ENCODE data around the gene RPS21. TPM values are rescaled to one million over a fixed set of nuclear protein-coding genes. Genes with fewer than 3 reads are reported as not detected.

Gene RPS21
- total RNA-seq, 1 experiment from 2014 or later, result 4,496 TPM

- Mint-ChIP-seq H3K36me3 (ENCODE audit: insufficient read depth, unreplicated experiment) (peaks cover 40% of the 10 kb centered on the region), H3K27me3 (ENCODE audit: insufficient read depth, unreplicated experiment) (no peaks in the 10 kb centered on the region), H3K4me1 (ENCODE audit: low read depth, unreplicated experiment) (peaks cover 35% of the 10 kb centered on the region), H3K27ac (ENCODE audit: unreplicated experiment) (no peak overlapping the region), H3K4me3 (ENCODE audit: unreplicated experiment) (no peak overlapping the region), H3K9me3 (ENCODE audit: unreplicated experiment) (no peaks in the 10 kb centered on the region)
- DNase-seq, result no peak
- intact Hi-C loops (cut with micrococcal nuclease; ENCODE audit: unreplicated experiment), result no loop called here
- H3K9me3 ChIP-seq, result no peaks in the 10 kb centered on the region
- H3K27me3 ChIP-seq (replicated peaks; ENCODE audit: control insufficient read depth, insufficient read depth, low read length), result no peaks in the 10 kb centered on the region
- TF ChIP-seq CTCF (IDR thresholded peaks at IDR 0.05; ENCODE audit: insufficient read depth in 1 of 2, low read depth in 1 of 2, low read length in 1 of 2, severe bottlenecking in 1 of 2, unreplicated experiment in 1 of 2), result no peak
- BruUV-seq (replicated peaks), result no TSS peak
- no peaks in the 10 kb centered on the region; the same call in 1 of the 2 replicates for H3K36me3 ChIP-seq (ENCODE audit: control insufficient read depth, insufficient read depth, low read length)
- POLR2A ChIA-PET, result interaction anchor here (1.0 kb wide), 1 partner anchor 9 kb away, joined by 3 read pairs; no protein-coding TSS in a partner anchor
- no peak overlapping the region for H3K4me3 ChIP-seq (ENCODE audit: low read depth, low read length)
- CTCF ChIA-PET, result interaction anchor here (0.6 to 10.9 kb wide), 4 partner anchors 8 to 602 kb away, joined by 3 to 188 read pairs (median 6); partner anchors contain the start of gene ADRM1
- peaks cover 54% of the 10 kb centered on the region for H3K4me1 ChIP-seq
Observed at GRCh38 chr20:62370115-62370806, 16.6 kb upstream of the RPS21 start.

DNA sequence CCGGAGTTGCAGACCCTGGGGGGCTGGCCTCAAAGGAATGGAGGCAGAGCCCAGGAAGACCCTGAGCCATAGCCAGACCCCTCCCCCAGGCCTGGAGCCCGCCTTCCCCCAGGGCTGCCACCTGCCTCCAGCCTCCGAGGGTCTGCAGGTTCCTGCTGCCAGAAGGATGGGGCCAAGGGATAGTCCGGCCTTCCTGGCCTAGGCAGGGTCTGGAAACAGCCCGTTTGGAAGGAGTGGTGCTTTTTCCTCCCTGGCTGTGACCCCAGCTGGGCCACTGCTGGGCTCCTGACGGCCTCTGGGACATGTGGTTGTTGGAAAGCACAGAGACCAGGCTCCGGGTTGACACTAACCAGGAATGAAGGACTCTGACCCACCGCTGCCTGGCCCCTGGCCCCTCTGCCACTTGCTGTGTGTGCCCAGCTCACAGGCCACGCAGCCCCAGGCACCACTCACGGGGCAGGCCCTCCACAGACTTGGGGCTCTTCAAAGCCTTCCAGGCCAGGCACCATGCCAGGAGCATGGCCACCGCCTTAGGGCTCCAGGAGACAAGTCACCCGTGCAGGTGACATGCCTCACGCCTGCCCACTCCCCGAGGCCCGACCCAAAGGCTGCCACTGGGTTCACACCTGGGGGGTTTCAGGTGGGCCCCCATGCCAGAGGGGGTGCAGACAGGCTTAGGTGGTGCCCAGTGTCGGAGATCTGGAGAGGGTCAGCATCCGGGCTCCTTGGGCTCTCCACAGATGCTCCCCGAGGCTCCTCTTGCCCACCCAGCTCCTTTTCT lies 15.9 kb upstream of the RPS21 start:
- H3K4me1 Mint-ChIP-seq (ENCODE audit: low read depth, unreplicated experiment), result peaks cover 34% of the 10 kb centered on the region
- H3K27me3 Mint-ChIP-seq (ENCODE audit: insufficient read depth, unreplicated experiment), result no peaks in the 10 kb centered on the region
- Histone ChIP-seq H3K4me1 (peaks cover 55% of the 10 kb centered on the region), H3K27me3 (replicated peaks; ENCODE audit: control insufficient read depth, insufficient read depth, low read length) (no peaks in the 10 kb centered on the region), H3K36me3 (ENCODE audit: control insufficient read depth, insufficient read depth, low read length) (no peaks in the 10 kb centered on the region), H3K4me3 (ENCODE audit: low read depth, low read length) (no peak overlapping the region), H3K9me3 (no peaks in the 10 kb centered on the region)
- ChIA-PET POLR2A (interaction anchor here (0.6 to 1.0 kb wide), 2 partner anchors 10 to 69 kb away, joined by 3 to 6 read pairs; no protein-coding TSS in a partner anchor), CTCF (interaction anchor here (0.6 to 10.9 kb wide), 4 partner anchors 11 to 601 kb away, joined by 3 to 188 read pairs (median 7); partner anchors contain the start of gene ADRM1)
- no peak for TF ChIP-seq CTCF (IDR thresholded peaks at IDR 0.05; ENCODE audit: insufficient read depth in 1 of 2, low read depth in 1 of 2, low read length in 1 of 2, severe bottlenecking in 1 of 2, unreplicated experiment in 1 of 2)
- intact Hi-C loops (cut with micrococcal nuclease; ENCODE audit: unreplicated experiment), result no loop called here
- no peak for DNase-seq
- no TSS peak for BruUV-seq (replicated peaks)
- no peak overlapping the region for H3K27ac Mint-ChIP-seq (ENCODE audit: unreplicated experiment)
- no peaks in the 10 kb centered on the region for H3K9me3 Mint-ChIP-seq (ENCODE audit: unreplicated experiment)
- no peak overlapping the region for H3K4me3 Mint-ChIP-seq (ENCODE audit: unreplicated experiment)
- H3K36me3 Mint-ChIP-seq (ENCODE audit: insufficient read depth, unreplicated experiment), result peaks cover 33% of the 10 kb centered on the region

- BruUV-seq (replicated peaks), result no TSS peak
- H3K27ac Mint-ChIP-seq (ENCODE audit: unreplicated experiment), result no peak overlapping the region
- peaks cover 34% of the 10 kb centered on the region for H3K4me1 Mint-ChIP-seq (ENCODE audit: low read depth, unreplicated experiment)
- ChIA-PET CTCF (interaction anchor here (1.1 kb wide), 1 partner anchor 11 kb away, joined by 5 read pairs; no protein-coding TSS in a partner anchor), POLR2A (interaction anchor here (0.6 to 1.0 kb wide), 3 partner anchors 11 to 69 kb away, joined by 3 to 6 read pairs (median 3); no protein-coding TSS in a partner anchor)
- no peak overlapping the region for H3K4me3 ChIP-seq (ENCODE audit: low read depth, low read length)
- intact Hi-C loops (cut with micrococcal nuclease; ENCODE audit: unreplicated experiment), result no loop called here
- no peak overlapping the region for H3K4me3 Mint-ChIP-seq (ENCODE audit: unreplicated experiment)
- H3K27me3 ChIP-seq (replicated peaks; ENCODE audit: control insufficient read depth, insufficient read depth, low read length), result no peaks in the 10 kb centered on the region
- no peaks in the 10 kb centered on the region for H3K27me3 Mint-ChIP-seq (ENCODE audit: insufficient read depth, unreplicated experiment)
- TF ChIP-seq CTCF (IDR thresholded peaks at IDR 0.05; ENCODE audit: insufficient read depth in 1 of 2, low read depth in 1 of 2, low read length in 1 of 2, severe bottlenecking in 1 of 2, unreplicated experiment in 1 of 2), result no peak
- peaks cover 61% of the 10 kb centered on the region for H3K4me1 ChIP-seq
- H3K9me3 ChIP-seq, result no peaks in the 10 kb centered on the region
- H3K36me3 Mint-ChIP-seq (ENCODE audit: insufficient read depth, unreplicated experiment), result peaks cover 27% of the 10 kb centered on the region
- no peak for DNase-seq
- H3K36me3 ChIP-seq (ENCODE audit: control insufficient read depth, insufficient read depth, low read length), result no peaks in the 10 kb centered on the region
- H3K9me3 Mint-ChIP-seq (ENCODE audit: unreplicated experiment), result no peaks in the 10 kb centered on the region
Observed at GRCh38 chr20:62371588-62372041, 15.3 kb upstream of the RPS21 start.

All from Caco-2 (cell line).